ENCODE data around the gene KRT13.

DNA sequence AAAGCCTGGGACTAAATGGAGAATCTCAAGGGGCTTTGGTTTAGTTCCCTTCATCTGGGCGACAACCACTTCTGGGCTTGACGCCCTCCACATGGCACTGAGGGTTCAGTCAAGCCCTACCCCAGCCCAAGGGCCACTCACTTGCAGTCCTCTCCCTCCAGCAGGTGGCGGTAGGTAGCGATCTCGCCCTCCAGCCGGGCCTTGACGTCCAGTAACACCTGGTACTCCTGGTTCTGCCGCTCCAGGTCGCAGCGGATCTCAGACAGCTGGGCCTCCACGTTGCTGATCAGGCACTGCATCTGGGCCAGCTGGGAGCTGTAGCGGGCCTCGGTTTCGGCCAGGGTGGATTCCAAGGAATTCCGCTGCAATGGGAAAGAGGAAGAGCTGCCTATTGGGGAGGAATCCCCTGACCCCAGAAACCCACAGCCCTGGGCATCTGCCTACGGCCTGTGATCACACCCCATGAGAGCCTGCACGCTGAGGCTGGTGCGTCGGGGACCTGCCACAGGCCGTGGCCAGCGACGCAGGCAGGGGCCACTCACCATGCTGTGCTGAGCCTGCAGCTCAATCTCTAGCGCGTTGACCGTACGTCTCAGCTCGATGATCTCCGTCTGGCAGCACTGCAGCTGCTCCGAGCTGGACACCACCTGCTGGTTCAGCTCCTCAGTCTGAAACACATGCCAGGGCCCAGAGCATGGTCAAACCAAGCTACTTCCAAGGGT is 18.4 kb downstream of the KRT13 start:
- TF ChIP-seq, protein P1, sequence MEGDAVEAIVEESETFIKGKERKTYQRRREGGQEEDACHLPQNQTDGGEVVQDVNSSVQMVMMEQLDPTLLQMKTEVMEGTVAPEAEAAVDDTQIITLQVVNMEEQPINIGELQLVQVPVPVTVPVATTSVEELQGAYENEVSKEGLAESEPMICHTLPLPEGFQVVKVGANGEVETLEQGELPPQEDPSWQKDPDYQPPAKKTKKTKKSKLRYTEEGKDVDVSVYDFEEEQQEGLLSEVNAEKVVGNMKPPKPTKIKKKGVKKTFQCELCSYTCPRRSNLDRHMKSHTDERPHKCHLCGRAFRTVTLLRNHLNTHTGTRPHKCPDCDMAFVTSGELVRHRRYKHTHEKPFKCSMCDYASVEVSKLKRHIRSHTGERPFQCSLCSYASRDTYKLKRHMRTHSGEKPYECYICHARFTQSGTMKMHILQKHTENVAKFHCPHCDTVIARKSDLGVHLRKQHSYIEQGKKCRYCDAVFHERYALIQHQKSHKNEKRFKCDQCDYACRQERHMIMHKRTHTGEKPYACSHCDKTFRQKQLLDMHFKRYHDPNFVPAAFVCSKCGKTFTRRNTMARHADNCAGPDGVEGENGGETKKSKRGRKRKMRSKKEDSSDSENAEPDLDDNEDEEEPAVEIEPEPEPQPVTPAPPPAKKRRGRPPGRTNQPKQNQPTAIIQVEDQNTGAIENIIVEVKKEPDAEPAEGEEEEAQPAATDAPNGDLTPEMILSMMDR (conservative IDR thresholded peaks at IDR 0.05), result peak; percentile 36; the same call in 1 of the 2 replicates
- no peak for TF ChIP-seq EZH2 (IDR thresholded peaks at IDR 0.05; ENCODE audit: low read depth)
